HG03103 (cell line): ENCODE data around the gene PRKCZ.
"Not testable (repeated sequence)": the region's sequence is repeated elsewhere in the genome, so short reads cannot be mapped to it uniquely, and the experiment has no call there.

Experiments used
- ATAC-seq: cut with Tn5 transposase; IDR thresholded peaks from one replicate; pipeline ENCODE4 v1.9.1; 2021; ENCODE audit warnings: low read depth; ENCODE audit not compliant: unreplicated experiment

PRKCZ gene

GRCh38 chr1:2147869-2148268 lies 97.7 kb downstream of the PRKCZ start:
- ATAC-seq, result not testable (repeated sequence)

- no peak for ATAC-seq
These were observed 98.5 kb downstream of the PRKCZ start for GRCh38 chr1:2148691-2149090.

- ATAC-seq, result no peak
These were observed 100.6 kb downstream of the PRKCZ start for GRCh38 chr1:2150801-2151200.

GRCh38 chr1:2151252-2151651 lies 101.0 kb downstream of the PRKCZ start:
- no peak for ATAC-seq

GRCh38 chr1:2151911-2152310 lies 101.7 kb downstream of the PRKCZ start:
- no peak for ATAC-seq

- ATAC-seq, result no peak
These were observed 102.7 kb downstream of the PRKCZ start for GRCh38 chr1:2152954-2153353.

DNA sequence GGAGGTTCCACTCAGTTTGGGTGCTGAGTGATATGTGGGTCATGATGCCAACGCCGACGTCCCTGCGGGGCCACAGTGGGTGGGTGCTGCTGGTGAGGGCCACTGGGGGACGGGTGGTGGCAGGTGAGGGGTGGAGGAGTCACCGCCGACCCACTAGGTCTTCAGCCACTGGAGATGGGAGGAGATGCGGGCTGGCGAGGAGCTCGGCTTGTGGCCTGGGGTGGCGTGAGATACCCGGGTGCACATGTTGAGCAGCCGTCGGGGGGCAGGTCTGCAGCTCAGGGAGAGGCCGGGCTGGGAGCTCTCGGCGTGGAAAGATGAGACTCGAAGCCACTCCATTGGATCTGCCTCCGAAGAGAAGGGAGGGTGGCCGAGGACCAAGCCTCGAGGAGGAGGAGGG lies 103.8 kb downstream of the PRKCZ start:
- no peak for ATAC-seq

- no peak for ATAC-seq
These were observed 105.0 kb downstream of the PRKCZ start for GRCh38 chr1:2155147-2155598.

DNA sequence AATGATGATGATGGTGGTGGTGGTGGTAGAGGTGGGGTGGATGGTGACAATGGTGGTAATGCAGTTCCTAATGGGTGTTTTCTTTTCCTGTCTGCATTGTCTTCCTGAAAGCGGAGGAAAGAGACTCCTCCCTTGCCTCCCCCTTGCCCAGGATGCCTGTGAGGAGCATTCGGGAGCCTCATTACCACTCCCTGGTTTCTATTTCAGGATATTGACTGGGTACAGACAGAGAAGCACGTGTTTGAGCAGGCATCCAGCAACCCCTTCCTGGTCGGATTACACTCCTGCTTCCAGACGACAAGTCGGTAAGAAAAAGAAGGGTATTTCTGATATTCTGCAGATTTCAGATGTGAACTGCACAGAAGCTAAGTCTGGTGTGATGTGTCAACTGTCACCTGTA lies 105.6 kb downstream of the PRKCZ start:
- no peak for ATAC-seq

GRCh38 chr1:2156866-2157265 lies 106.7 kb downstream of the PRKCZ start:
- ATAC-seq, result no peak

DNA sequence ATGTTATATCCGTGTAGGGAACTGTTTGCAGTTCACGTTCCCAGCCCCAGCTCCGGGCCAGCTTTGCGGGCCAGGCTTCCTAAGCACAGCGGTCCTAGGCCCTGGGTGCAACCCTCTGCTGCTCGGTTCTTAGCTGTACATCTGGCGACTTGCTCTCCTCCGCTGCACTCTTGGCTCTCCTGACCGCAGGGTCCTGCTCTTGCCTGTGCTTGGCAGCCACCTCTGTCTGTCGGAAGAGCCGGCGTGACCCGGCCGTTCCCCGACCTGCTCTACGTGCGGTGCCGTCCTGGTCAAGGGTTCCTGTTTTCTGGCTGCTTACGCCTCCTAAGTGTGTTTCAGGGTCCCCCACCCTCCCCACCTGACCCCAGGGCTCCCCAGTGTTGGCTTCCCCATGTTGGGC lies 107.6 kb downstream of the PRKCZ start:
- no peak for ATAC-seq

GRCh38 chr1:2158272-2158671 lies 108.1 kb downstream of the PRKCZ start:
- no peak for ATAC-seq

- ATAC-seq, result no peak
These were observed 108.9 kb downstream of the PRKCZ start for GRCh38 chr1:2159124-2159523.

GRCh38 chr1:2160451-2161300 lies 110.5 kb downstream of the PRKCZ start:
- ATAC-seq, result no peak

- no peak for ATAC-seq
These were observed 113.0 kb downstream of the PRKCZ start for GRCh38 chr1:2163205-2163604.

GRCh38 chr1:2165646-2166045 lies 115.4 kb downstream of the PRKCZ start:
- no peak for ATAC-seq

- ATAC-seq, result no peak
These were observed 116.0 kb downstream of the PRKCZ start for GRCh38 chr1:2166254-2166653.

GRCh38 chr1:2166695-2167094 lies 116.5 kb downstream of the PRKCZ start:
- no peak for ATAC-seq

GRCh38 chr1:2168090-2168489 lies 117.9 kb downstream of the PRKCZ start:
- no peak for ATAC-seq

- no peak for ATAC-seq
These were observed 118.3 kb downstream of the PRKCZ start for GRCh38 chr1:2168535-2168934.

GRCh38 chr1:2169200-2169836 lies 119.1 kb downstream of the PRKCZ start:
- ATAC-seq, result no peak

DNA sequence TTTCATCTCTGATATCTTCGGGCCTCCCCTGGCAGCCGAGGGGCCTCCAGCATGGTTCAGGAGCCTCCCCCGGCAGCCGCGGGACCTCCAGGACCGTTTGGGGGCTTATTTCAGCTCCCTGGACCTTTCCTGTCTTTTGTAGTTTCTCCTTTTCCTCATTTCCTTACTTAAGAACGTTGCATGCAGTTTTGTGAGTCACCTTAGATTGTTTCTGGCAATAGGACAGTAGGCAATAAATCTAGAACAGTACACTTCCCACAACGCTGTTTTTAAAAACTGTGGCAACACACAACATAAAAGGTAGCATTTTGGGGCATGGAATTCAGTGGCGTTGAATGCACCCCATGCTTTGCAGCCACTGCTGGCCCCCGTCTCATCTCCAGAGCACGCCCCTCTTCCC lies 120.0 kb downstream of the PRKCZ start:
- no peak for ATAC-seq
